GM18526 (cell line): Measurements from ENCODE around the gene LIPF.

ENCODE experiments used
- POLR2A ChIP-seq: IDR thresholded peaks from 3 replicates; pipeline ENCODE4 v1.6.1; 2011; ENCODE audit not compliant: insufficient read length; ENCODE audit errors: extremely low read depth

Gene LIPF

GRCh38 chr10:88664142-88664541 is at the start of gene LIPF:
Gene LIPF, plus strand, starts transcription at chr10:88664442. Its CDS starts 2,856 bp downstream, at chr10:88667298.
- TF ChIP-seq POLR2A, result no peak

- no peak for TF ChIP-seq POLR2A
Observed at GRCh38 chr10:88616250-88616977, 47.8 kb upstream of the LIPF start.

- no peak for TF ChIP-seq POLR2A
Observed at GRCh38 chr10:88617772-88618300, 46.4 kb upstream of the LIPF start.

- TF ChIP-seq POLR2A, result no peak
Observed at GRCh38 chr10:88618496-88618895, 45.7 kb upstream of the LIPF start.

- TF ChIP-seq POLR2A, result no peak
Observed at GRCh38 chr10:88620441-88620840, 43.8 kb upstream of the LIPF start.

GRCh38 chr10:88623835-88624234 is 40.4 kb upstream of the LIPF start:
- TF ChIP-seq POLR2A, result no peak

GRCh38 chr10:88624840-88625239 is 39.4 kb upstream of the LIPF start:
- no peak for TF ChIP-seq POLR2A

GRCh38 chr10:88640186-88640585 is 24.1 kb upstream of the LIPF start:
- TF ChIP-seq POLR2A, result no peak

GRCh38 chr10:88642209-88642608 is 22.0 kb upstream of the LIPF start:
- no peak for TF ChIP-seq POLR2A

GRCh38 chr10:88642963-88643362 is 21.3 kb upstream of the LIPF start:
- TF ChIP-seq POLR2A, result no peak

- TF ChIP-seq POLR2A, result no peak
Observed at GRCh38 chr10:88647061-88647615, 17.1 kb upstream of the LIPF start.

GRCh38 chr10:88651101-88651551 is 13.1 kb upstream of the LIPF start:
- TF ChIP-seq POLR2A, result no peak

- TF ChIP-seq POLR2A, result no peak
Observed at GRCh38 chr10:88652616-88653015, 11.6 kb upstream of the LIPF start.

- no peak for TF ChIP-seq POLR2A
Observed at GRCh38 chr10:88657901-88658300, 6.3 kb upstream of the LIPF start.

GRCh38 chr10:88659725-88660597 is 4.3 kb upstream of the LIPF start:
- TF ChIP-seq POLR2A, result no peak

GRCh38 chr10:88660598-88660884 is 3.7 kb upstream of the LIPF start:
- no peak for TF ChIP-seq POLR2A

- TF ChIP-seq POLR2A, result no peak
Observed at GRCh38 chr10:88661018-88661417, 3.2 kb upstream of the LIPF start.

GRCh38 chr10:88661577-88661976 is 2.7 kb upstream of the LIPF start:
- TF ChIP-seq POLR2A, result no peak
